Stimulated activated CD4-positive, alpha-beta T cell treated with anti-CD3 and anti-CD28 coated beads, Interleukin-12 subunit alpha, Interleukin-12 subunit beta, amount 100 ng/mL, for 24 hours (primary cell): ENCODE data around the gene GNLY.

Experiments used
- DNase-seq, 2 experiments: peaks; one replicate each; pipeline ENCODE4 v3.0.0-alpha.2; 2020; ENCODE audit warnings: low read depth in 2 of 2

The GNLY gene

GRCh38 chr2:85744741-85745601 lies 50.8 kb downstream of the GNLY start:
- no peak for DNase-seq

DNA sequence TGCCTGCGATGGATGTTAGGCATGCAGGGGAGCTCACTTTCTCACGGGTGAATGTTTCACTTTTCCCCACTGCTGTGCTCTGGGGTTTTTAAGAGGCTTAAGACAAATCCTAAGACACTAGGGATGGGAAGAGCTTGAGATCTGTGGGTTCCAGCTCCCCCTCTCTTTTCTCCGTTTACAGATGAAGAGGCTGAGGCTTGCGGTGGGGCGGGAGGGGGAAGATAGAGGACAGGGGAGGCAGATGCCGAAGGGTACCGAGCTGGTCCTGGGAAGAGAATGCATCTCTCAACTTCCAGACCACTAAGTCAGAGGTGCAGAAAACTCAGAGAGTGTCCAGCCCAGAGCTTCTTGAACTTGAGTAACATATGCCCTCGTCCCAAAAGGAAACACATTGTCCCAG lies 51.5 kb downstream of the GNLY start:
- no peak for DNase-seq

- no peak for DNase-seq
Observed at GRCh38 chr2:85746321-85747004, 52.3 kb downstream of the GNLY start.

DNA sequence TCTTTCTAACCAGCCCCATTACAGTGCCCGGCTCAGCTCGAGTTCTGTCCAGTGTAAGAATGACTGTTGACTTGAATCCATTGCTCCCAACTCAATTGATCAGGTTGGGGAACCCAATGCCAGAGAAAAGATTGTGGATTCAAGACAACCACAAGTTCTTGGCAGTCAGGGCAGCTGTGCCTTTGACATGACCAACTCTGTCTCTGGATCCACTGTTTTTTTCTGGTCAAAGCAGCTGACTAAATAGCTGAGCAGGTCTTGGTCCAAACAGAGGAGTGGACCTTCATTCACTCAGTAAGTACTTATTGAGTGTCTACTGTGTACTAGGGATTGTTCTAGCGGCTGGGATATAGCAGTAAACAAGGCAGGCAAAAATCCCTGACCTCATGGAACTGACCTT lies 53.3 kb downstream of the GNLY start:
- no peak for DNase-seq

GRCh38 chr2:85748039-85748734 lies 54.0 kb downstream of the GNLY start:
- no peak for DNase-seq
